Adipocyte (in vitro differentiated cells): ENCODE data around the gene MAP3K9.

Source experiments
- DNase-seq: peaks from one replicate; pipeline ENCODE4 v3.0.0-alpha.2; 2015; ENCODE audit warnings: low read depth
- H3K27me3 ChIP-seq: replicated peaks from 2 replicates; pipeline ENCODE4 v1.7.0; 2013; ENCODE audit warnings: mild to moderate bottlenecking, low read length, moderate library complexity; ENCODE audit not compliant: control insufficient read depth, insufficient read depth
- H3K36me3 ChIP-seq: 2 replicates; pipeline ENCODE4 v1.7.0; 2013; ENCODE audit warnings: low read length, mild to moderate bottlenecking, moderate library complexity; ENCODE audit not compliant: control insufficient read depth, insufficient read depth, severe bottlenecking
- H3K4me1 ChIP-seq: 2 replicates; pipeline ENCODE4 v1.7.0; 2013; ENCODE audit warnings: mild to moderate bottlenecking, low read length, moderate library complexity; ENCODE audit not compliant: control insufficient read depth, insufficient read depth
- H3K4me3 ChIP-seq: 2 replicates; pipeline ENCODE4 v1.7.0; 2013; ENCODE audit warnings: mild to moderate bottlenecking, low read length, moderate library complexity
- H3K9ac ChIP-seq: 2 replicates; pipeline ENCODE4 v1.7.0; 2013; ENCODE audit warnings: mild to moderate bottlenecking, low read length, moderate library complexity
- H3K9me3 ChIP-seq: 2 replicates; pipeline ENCODE4 v1.7.0; 2013; ENCODE audit warnings: mild to moderate bottlenecking, low read length, moderate library complexity; ENCODE audit not compliant: control insufficient read depth

Gene MAP3K9

DNA sequence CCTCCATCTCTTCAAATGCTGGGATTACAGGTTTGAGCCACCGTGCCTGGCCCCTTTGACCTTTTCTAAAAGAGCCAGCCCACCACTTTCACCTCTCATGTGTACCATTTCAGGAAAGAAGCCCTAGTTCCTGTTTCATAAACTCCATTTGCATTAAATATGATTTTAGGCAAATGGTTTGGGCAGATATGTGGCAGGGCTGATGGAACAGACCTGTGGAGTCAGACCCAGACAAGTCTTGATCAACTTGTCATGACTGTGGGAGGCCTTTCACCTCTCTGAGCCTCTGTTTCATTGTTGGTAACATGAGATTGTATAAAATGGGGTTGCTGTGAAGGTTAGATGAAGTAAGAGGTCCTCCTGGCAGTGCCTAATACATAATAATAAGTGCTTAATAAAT is 5.2 kb upstream of the MAP3K9 start:
- Histone ChIP-seq H3K4me1 (no peaks in the 10 kb centered on the region), H3K9ac (no peak overlapping the region), H3K36me3 (no peaks in the 10 kb centered on the region), H3K27me3 (peaks cover 31% of the 10 kb centered on the region), H3K9me3 (no peaks in the 10 kb centered on the region), H3K4me3 (no peak overlapping the region)
- DNase-seq, result no peak

DNA sequence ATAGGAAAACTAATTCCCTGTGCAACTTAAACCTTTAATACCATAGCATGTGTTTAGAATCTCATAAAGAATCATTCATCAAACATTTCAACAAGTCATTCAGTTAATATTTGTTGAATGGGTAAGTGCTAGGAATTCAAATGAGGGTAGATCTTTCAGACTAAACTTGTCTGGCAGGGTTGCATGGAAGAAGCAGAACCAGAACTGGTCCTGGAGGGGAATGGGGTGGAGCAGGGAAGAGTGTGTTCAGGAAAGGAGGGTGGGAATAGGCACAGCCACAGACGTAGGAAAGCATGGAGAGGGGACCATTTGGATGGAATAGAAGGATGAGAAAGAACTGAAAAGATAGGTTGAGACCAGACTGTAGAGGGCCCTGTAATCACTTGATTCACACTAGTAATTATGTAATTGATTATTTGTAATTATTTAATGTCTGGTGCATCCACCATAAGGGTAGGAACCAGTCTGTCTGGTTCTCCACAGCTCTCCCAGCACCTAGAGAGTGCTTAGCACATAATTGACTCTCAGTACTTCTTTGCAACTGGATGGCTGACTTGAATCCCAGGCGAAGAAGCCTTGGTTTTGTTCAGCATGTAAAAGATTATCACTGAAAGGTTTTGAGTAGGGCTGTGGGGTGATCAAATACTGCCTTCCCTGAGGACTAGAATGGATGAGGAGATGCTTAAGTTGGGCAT is 3.0 kb upstream of the MAP3K9 start:
- H3K9me3 ChIP-seq, result no peaks in the 10 kb centered on the region
- H3K4me1 ChIP-seq, result no peaks in the 10 kb centered on the region
- H3K36me3 ChIP-seq, result no peaks in the 10 kb centered on the region
- H3K4me3 ChIP-seq, result no peak overlapping the region
- H3K9ac ChIP-seq, result no peak overlapping the region
- DNase-seq, result no peak
- H3K27me3 ChIP-seq, result peaks cover 40% of the 10 kb centered on the region

DNA sequence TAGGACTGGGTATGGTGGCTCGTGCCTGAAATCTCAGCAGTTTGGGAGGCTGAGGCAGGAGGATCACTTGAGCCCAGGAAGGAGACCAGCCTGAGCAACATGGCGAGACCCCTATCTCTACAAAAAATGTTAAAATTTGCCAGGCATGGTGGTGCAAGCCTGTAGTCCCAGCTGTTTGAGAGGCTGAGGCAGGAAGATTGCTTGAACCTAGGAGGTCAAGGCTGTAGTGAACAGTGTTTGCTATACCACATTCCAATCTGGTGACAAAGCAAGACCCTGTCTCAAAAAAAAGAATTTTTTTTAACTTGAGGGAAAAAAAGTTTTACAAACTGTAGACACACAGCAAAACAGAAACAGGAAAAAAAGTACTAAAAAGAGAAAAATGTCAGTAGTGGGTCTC is 2.3 kb upstream of the MAP3K9 start:
- no peak overlapping the region for H3K4me3 ChIP-seq
- H3K36me3 ChIP-seq, result no peaks in the 10 kb centered on the region

DNA sequence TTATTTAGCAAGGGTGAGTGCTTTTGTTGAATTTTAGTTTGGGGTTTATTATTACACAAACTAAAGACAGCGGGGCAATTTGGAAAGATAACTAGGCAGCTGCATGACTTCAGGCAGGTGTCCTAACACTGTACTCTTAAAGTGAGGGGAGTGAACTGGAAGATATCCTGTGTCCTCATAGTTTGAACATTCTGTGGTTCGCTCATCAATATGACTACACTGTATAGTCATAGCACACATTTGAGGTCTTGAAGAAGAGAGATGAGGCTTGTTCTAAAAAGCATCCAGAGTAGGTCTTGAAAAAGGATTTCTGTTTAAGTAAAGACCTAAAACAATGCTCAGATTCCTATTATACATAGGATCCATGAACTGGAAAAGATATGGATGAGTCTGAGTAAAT is 1.7 kb upstream of the MAP3K9 start:
- Histone ChIP-seq H3K4me3 (no peak overlapping the region), H3K27me3 (peaks cover 50% of the 10 kb centered on the region), H3K9ac (no peak overlapping the region), H3K9me3 (no peaks in the 10 kb centered on the region), H3K36me3 (no peaks in the 10 kb centered on the region), H3K4me1 (no peaks in the 10 kb centered on the region)
- no peak for DNase-seq

More for the DNA sequence above, 2.3 kb upstream of the MAP3K9 start:
- Histone ChIP-seq H3K9me3 (no peaks in the 10 kb centered on the region), H3K9ac (no peak overlapping the region), H3K27me3 (peaks cover 45% of the 10 kb centered on the region), H3K4me1 (no peaks in the 10 kb centered on the region)
- no peak for DNase-seq

DNA sequence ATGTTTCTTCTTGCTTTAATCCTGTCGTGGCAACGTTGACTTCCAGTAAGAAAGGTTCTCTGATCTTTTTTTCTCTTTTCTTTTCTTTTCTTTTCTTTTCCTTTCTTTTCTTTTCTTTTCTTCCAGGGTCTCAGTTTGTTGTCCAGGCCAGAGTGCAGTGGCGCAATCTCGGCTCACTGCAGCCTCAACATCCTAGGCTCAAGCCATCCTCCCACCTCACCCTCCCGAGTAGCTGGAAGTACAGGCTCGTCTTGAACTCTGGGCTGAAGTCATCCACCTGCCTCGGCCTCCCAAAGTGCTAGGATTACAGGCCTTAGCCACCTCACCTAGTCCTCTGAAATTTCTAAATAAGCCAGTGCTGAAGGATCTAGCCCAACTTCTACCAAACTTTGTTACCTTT is 1.3 kb upstream of the MAP3K9 start:
- Histone ChIP-seq H3K4me1 (no peaks in the 10 kb centered on the region), H3K9me3 (no peaks in the 10 kb centered on the region), H3K4me3 (no peak overlapping the region), H3K27me3 (peaks cover 53% of the 10 kb centered on the region), H3K9ac (no peak overlapping the region), H3K36me3 (no peaks in the 10 kb centered on the region)
- no peak for DNase-seq

DNA sequence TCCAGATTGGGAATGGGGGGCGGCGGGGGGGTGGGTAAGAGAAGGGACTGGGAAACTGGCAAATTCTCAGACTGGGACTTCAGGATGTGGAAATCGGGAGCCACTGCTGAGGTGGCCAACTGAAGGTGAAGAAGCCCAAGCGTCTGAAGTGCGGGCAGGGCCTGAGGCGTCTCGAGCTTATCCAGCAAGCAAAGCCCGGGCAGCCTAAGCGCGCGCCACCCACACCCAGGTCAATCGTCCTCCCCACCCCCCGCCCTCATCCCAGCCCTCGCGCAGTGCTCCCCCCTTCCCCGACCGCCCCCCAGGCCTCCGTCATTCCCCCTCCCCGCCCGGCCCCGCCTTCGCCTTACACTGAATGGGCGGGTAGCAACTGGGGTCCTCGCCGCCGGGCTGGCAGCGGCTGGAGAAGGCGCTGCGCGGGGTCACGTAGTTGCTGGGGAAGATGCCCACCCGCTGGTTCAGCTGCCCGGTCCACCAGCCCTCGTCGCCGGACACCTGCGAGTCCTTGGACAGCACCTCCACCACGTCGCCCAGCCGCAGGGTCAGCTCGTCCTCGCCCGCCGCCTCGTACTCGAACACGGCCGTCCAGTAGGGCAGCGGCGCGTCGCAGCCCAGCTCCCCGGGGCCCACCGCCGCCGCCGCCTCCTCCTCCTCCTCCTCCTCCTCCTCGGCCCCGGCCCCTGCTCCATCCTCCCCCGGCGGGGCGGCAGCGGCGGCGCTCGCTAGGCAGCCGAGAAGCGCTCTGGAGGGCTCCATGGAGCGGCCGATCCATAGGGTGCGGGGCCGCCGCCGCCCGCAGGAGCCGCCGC is 693 bp downstream of the MAP3K9 start:
- Histone ChIP-seq H3K36me3 (no peaks in the 10 kb centered on the region), H3K9ac (no peak overlapping the region), H3K27me3 (peaks cover 53% of the 10 kb centered on the region), H3K4me3 (peak overlapping the region; percentile 70), H3K9me3 (no peaks in the 10 kb centered on the region), H3K4me1 (no peaks in the 10 kb centered on the region)
- DNase-seq, result peak; percentile 36

DNA sequence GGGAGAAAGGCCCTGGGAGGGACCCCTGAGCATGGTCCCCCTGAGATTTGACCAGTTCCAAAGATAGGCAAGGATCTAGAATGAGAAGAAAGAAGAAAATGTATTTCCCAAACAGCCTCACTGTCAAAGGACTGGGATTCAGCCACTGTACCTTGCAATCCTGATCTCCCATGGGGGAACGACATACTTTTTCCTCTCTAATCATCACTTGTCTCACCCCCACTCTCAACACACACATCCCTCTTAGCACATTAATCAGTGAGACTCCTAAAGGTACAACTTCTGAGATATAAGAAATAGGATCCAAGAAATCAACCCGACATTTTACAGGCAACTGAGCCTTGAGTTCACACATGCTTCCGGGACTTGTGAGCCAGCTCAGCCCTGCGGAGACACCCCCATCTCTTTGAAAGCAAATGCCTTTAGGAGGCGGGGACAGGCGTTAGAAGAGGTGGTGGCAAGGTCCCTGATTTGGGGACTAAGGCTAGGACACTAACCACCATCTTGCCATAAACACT is 1.4 kb downstream of the MAP3K9 start:
- Histone ChIP-seq H3K36me3 (no peaks in the 10 kb centered on the region), H3K9me3 (no peaks in the 10 kb centered on the region), H3K27me3 (peaks cover 49% of the 10 kb centered on the region), H3K4me3 (no peak overlapping the region), H3K9ac (no peak overlapping the region), H3K4me1 (no peaks in the 10 kb centered on the region)
- no peak for DNase-seq

DNA sequence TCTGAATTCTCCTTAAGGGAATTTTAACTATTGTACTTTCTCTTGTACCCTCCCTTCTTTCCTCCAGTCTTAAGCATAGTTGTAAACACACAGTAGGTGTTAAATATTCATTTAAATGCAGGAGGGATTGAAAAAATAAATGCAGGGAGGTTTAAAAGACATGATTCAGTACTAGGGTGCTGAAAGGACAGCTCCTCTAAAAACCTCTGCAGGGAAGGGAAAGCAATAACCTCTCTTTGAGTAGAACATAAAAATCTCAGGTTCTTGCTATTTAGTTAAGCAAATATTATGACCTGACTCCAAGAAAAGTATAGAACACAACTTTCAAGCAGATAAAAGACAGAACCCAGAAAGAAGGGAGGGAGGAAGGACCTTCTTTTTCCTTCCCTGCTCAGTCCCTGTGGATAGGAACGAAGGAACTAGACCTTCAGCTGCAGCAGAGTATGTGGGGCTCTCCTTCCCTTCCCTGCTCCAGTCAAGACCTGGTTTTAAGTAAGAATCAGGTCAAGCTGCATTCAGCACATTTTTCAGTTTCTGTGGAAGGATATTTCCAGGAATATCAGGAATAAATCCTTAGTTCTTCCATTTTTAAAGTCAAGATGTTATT is 4.7 kb downstream of the MAP3K9 start:
- Histone ChIP-seq H3K36me3 (no peaks in the 10 kb centered on the region), H3K27me3 (peaks cover 45% of the 10 kb centered on the region), H3K9me3 (no peaks in the 10 kb centered on the region), H3K4me3 (no peak overlapping the region), H3K4me1 (no peaks in the 10 kb centered on the region), H3K9ac (no peak overlapping the region)
- peak; percentile 44 for DNase-seq

DNA sequence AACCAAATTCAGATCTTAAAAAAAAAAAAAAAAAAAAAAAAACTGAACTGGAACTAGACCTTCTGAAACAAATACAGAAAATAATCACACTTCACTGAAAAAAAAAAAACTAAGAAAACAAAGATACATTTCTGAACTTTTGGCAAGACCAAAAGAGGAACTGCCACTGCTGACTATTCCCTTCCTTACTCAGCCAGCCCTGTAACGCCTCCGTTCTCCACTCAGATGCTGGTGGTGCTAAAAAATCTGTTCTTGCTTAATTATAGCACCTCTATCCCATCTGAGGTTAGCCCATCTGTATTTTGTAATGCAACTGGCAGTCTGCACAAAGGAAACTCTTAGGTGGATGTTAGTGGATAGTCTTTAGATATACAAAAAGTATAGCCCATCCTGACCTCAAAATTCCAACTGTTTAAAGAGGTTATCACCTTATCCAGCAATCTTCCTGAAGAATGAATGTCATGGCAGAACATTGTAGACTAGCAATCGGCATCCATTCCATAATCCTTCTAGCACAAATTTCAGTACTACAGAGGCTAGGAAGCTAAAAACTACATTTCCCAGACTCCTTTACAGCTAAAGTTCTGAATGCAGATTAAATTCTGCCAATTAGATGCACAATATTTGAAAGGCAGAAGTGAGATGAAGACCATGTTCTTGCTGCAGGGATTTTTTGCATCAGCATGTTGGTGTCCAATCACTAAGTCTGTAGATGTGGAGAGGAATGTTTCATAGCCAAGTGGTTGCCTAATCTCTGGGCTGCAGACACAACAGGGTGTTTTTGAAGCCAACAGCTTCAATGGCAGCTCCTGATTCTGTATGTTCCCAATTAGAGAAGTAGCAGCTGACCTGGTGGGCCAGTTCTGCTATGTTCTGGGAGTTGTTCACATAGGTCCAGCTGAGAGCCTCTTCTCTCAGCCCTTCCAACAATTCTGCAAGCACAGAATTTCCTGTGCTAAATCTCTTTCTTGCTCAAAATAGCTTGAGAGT is 5.7 kb downstream of the MAP3K9 start:
- H3K36me3 ChIP-seq, result no peaks in the 10 kb centered on the region
- H3K4me1 ChIP-seq, result no peaks in the 10 kb centered on the region
- no peak for DNase-seq

DNA sequence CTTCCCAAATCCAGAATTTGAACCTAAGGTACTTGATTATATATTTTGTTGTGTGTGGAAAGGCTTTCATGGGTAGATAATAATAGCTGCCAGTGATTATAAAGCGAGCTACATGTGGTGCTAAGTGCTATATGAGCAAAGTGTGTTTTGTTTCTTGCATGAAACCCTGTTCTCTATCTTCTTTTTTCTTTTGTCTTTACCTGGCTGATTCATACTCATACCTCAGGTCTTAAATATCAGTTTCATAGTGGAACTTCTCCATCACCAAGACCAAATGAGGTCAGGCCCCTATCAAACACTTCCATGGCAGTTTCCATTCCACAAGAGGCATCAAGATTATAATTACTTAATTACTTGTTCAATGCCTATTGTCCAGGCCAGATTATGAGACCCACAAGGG is 6.9 kb downstream of the MAP3K9 start:
- H3K4me1 ChIP-seq, result no peaks in the 10 kb centered on the region
- H3K36me3 ChIP-seq, result no peaks in the 10 kb centered on the region
- no peaks in the 10 kb centered on the region for H3K9me3 ChIP-seq
- H3K9ac ChIP-seq, result no peak overlapping the region
- peaks cover 35% of the 10 kb centered on the region for H3K27me3 ChIP-seq
- DNase-seq, result no peak
- H3K4me3 ChIP-seq, result no peak overlapping the region

More for the DNA sequence above, 5.7 kb downstream of the MAP3K9 start:
- no peaks in the 10 kb centered on the region for H3K9me3 ChIP-seq
- H3K27me3 ChIP-seq, result peaks cover 44% of the 10 kb centered on the region
- no peak overlapping the region for H3K4me3 ChIP-seq
- no peak overlapping the region for H3K9ac ChIP-seq
